T follicular helper cell (primary cell): ENCODE measurements around the gene PSAPL1.

ENCODE experiments used
- DNase-seq: peaks from one replicate; pipeline ENCODE4 v3.0.0-alpha.2; 2020; ENCODE audit warnings: low read depth

Gene PSAPL1

DNA sequence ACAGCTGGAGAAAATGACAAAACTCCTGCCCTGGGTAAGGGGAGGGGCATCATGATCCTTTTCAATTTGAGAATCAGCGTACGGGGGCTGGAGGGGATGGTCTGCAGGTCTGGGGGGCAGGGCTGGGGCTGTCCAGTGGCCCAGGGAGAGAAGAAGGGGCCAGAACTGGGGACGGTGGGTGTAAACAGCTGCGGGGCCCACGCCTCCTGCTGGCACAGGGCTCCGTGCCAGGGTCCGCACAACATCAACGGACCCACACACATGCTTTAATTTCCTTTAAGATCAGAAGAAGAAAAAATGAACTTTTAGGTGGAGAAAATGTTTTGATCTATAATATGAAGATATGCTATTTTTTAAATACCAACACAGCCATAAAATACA lies 52.1 kb downstream of the PSAPL1 start:
- no peak for DNase-seq

DNA sequence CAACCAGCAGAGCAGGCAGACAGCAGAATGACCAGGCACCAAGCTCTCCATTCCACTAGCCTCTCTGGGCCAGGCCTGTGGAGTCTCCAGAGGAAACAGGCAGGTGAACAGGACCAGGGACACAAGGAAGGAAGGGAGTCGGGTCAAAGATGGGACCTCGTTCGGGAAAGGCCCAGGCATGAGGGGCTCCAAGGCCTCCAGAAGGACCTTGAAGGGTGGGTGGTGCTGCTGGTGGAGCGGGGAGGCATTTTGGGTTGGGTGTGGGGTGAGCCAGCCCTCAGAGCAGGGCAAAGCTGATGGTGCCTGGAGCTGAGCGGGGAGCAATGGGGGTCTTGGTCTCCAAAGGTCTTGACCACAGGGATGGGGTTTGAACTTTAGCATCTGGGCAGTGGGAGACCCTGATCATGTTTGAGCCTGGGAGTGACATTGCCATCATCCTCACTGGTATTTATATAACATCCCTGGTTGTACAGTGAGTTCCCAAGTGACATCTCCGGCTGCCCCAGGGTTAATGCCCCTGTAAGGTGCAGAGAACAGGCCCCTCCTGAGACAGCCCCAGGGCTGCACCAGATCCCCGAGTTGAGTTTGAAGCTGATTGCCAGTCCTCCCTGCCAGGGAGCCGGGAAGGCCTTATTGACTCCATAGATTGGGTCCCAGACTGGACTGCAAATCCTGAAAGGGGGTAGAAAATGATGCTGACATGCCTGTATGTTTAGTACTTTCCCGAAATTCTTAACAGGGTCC lies 52.7 kb downstream of the PSAPL1 start:
- no peak for DNase-seq

DNA sequence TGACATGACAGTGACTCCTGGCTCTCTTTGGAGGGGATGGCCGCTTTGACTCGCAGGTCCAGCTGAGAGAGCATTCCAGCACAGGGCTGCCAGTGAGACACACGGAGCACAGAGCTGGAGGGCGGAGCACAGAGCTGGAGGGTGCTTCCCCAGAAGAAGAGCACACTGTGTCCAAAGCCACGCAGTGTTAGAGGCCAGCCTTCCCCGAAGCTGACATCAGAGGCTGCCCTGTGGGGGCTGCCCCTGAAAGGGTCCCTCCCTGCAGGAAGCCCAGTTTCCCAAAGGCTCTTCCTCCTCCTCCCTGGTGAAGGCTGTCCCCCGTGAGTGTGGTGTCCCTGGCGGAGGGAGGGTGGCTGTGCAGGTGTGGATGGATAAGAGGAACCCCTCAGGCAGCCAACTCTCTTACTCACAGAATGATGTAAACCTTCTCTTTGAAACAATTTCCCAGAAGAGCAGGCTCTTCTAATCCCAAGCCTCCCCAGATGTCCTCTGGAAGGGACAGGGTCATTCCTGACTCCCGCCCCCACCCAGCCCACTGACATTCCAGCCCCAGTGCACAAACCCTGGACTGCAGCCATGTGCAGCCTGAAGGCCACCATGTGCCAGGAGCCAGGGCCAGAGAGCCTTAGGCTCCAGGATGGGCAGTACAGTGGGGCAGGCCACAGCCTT lies 53.4 kb downstream of the PSAPL1 start:
- no peak for DNase-seq
